GM10847 (cell line): Measurements from ENCODE around the gene LMF1.

Experiments
- POLR2A ChIP-seq: IDR thresholded peaks from 2 replicates; pipeline ENCODE4 v1.6.1; 2011; ENCODE audit not compliant: insufficient read length; ENCODE audit errors: extremely low read depth

LMF1 gene

DNA sequence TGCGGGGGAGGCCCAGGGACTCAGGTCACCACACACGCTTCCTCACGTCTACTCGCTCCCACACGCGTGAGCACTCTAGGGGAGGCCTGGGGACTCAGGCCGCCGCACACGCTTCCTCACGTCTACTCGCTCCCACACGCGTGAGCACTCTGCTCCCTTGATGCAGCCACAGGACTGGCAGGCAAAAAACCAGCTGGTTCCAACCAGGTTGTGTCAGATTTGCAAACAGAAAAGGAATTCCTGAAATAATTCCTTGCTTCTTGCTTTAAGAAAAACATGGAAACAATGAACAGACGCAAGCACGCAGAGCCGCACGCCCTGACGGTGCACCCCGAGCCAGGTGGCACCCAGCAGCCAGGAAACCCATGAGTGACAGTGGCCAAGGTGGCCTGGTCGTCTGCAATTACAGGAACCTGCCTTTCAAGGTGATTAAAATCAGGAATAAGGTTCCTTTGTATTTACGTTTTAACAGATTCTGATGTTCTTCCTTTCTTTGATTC lies 37.9 kb downstream of the LMF1 start:
- no peak for TF ChIP-seq POLR2A

DNA sequence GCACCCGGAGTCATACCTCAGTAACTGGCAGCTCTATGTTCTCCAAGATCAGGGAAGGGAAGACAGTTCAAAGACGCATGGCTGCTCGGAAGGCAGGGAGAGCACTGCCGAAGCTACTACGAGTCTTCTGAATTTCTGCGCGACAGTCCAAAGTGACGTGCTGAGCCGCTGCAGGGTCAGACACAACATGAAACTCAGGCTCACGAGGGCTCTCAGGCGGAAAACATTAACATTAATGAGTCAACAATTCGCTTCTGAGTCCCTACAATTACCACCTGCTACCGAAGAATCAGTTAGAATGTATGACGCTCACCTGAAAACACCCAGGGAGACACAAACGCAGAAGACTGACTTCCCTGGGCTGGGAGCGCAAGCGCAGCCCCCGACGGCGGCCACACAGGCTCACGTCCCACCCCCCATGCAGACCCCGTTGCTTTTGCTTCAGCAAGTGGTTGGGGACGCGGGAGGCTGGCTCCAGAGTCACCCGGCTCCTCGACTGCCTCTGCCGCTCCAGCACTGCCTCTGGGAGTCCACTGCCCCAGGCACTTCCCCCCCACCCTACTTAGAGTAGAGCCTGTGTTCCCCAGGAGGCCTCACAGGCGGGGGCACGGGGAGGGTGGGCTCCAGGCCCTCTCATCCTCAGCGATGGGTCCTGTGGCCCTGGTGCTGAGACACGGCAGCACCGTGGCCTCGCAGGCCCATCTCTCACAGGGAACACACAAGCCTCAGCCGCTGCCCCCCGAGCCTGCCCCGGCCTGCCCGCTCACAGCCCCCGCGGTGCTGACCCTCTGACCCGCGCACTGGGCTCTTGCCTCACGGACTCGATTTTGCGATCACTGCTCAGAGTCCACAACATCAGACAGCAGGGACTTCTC lies 38.9 kb downstream of the LMF1 start:
- TF ChIP-seq POLR2A = no peak

DNA sequence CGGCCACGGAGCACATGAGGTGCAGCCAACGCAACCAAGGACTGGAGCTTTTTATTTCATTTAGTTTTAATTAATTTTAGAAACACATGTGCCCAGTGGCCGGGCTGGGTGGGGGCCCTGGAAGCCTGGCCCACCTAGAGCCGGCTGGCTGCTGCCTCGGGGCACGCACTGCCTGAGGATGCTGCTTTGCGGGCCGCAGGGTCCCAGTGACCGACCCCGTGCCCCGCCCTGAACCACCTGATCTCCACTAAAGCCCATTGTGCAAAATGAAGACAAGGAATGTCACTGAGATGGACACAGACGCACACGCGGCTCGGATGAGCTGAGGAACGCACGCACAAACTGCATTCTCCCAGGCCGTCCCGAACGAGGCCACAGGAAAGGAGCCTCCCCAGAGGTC lies 39.6 kb downstream of the LMF1 start:
- TF ChIP-seq POLR2A = no peak

DNA sequence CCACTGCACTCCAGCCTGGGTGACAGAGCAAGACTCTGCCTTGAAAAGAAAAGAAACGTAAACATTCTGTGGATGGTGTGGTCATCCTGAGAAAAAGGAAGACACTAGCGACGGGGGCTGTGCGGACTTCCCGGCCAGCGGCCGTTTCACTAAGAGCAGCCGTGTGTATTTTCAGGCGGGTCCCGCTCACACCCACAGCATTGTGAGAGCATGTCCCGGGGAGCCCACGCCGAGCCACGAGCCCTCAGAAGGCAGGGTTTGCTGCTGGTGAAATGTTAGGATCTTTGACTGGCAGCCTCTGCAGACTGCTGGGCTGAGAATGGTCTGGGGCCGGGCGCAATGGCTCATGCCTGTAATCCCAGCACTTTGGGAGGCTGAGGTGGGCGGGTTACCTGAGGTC lies 40.3 kb downstream of the LMF1 start:
- TF ChIP-seq POLR2A = no peak

DNA sequence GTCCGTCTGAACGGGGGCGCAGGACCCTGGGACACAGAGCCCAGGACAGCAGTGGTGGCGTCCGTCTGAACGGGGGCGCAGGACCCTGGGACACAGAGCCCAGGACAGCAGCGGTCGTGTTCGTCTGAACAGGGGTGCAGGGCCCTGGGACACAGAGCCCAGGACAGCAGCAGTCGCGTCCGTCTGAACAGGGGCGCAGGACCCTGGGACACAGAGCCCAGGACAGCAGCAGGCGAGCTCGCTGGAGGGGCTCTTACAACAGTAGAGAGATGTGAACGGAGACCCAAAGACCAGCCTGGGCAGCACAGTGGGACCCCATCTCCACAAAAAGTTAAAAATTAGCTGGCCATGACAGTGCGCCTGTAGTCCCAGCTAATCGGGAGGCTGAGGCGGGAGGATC lies 40.7 kb downstream of the LMF1 start:
- TF ChIP-seq POLR2A = no peak

DNA sequence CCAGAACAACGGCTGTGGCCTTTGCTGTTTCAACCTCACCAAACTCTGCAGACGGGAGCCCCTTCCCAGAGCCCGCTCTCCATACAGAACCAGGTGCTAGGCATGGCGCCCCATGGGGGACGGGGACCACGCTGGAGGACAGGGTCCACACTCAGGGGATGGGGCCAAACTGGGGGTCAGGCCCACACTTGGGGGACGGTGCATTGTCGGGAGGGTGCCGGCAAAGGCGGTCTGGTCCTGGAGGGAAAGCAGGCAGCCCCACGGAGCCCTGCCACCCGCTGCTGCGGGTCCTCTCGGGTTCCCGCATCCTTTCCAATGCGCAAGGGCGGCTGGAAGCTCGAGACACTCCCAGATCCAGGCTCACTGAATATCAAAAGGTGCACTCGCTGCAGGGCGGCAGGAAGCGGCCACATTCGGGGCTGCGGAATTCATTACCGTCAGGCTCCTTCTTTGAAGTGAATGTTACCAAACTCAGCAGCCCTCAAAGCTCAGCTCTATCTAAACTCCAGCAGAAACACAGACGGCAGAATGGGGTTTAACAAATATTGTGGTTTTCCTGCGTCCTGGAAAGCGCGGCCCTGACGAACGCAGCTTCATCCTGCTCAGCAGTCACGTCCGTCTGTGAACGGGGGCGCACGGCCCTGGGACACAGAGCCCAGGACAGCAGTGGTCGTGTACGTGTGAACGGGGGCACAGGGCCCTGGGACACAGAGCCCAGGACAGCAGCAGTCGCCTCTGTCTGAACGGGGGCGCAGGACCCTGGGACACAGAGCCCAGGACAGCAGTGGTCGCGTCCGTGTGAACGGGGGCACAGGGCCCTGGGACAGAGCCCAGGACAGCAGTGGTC lies 41.3 kb downstream of the LMF1 start:
- no peak for TF ChIP-seq POLR2A

DNA sequence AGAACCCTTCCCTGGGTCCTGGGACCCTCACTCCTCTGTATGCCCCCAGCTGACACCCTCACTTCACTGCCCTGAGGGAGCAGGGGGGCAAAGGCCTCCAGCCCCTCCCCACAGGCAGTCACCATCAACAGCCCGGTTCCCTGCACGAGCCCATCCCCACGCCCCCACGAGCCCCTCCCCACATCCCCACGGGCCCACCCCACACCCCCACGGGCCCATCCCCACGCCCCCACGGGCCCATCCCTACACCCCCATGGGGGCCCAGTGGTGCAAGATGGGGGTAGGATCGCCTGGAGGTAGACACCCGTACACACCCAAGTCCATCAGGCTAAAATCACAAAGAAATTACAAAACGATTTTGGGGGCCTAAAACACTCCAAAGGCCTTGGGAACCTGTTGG lies 42.3 kb downstream of the LMF1 start:
- no peak for TF ChIP-seq POLR2A

DNA sequence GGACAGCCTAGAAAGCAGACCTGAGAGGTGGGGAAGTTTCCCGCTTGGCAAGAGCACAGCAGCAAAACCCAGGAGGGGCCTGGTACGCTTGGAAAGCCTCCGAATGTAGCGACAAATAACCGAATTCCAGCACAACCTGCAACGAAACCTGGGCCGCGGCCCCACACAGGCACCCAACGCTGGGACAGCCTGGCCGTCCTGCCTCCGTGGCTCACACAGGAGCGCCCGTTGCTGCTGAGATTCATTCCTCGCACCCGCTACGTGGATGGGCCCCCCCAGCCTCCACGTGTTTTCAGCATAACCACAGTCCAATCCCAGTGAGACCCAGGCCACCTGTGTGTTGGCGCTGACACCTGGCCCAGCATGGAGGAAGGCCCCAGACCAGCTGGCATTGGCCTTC lies 42.9 kb downstream of the LMF1 start:
- TF ChIP-seq POLR2A = no peak

DNA sequence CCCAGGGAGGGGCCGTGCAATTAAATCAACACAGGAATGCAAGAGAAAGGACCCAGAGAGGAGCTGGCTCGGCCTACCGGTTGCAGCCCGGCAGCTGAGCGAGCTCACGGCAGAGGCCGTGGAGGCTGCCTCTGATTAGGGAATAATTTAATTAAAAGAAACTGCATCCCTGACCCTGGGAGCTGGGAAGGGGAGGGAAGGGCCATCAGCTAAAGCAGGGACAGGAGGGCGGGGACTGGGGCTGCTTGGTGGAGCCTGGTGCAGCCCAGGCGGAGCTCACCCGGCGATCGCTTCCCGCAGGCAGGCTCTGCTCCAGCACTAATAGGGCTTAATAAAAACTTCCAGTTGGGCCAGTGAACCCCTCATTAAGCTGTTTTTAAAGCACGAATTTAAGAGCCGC lies 43.4 kb downstream of the LMF1 start:
- no peak for TF ChIP-seq POLR2A

DNA sequence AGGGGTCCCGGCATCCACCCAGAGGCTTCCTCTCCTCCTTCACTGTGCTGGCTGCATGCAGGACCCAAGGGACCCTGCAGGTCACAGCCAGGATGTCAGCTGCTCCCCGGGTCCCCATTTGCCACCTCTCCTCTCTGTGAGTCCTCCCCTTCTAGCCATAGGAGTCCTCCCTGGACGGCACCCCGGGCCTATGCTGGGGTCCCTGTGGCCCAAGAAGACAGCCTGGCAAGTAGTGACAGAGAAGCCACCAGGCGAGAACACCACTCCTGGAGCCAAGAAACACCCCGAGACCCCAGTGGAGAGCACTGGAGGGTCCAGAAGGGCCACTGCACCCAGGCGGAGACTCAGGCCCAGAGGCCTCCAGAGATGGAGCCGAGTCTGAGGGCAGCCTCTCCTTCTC lies 44.1 kb downstream of the LMF1 start:
- no peak for TF ChIP-seq POLR2A

DNA sequence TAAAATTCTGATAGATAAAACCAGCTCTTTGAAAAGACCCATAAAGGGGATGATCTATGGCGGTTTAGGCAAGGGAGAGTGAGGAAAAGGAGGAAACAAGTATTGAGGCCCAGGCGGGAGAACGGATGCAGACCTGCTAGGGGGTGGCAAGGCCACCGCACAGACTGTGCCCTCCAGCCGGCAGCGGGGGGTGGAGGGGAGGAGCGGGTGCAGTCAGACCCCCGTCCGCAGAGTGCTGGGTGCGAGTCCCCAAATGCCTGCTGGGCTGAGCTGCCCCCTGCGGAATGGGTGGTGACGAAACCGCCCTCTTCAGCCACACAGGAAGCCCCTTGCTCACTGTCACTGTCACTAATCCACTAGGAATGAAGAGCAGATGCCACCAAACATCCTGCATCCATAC lies 46.0 kb downstream of the LMF1 start:
- TF ChIP-seq POLR2A = no peak

DNA sequence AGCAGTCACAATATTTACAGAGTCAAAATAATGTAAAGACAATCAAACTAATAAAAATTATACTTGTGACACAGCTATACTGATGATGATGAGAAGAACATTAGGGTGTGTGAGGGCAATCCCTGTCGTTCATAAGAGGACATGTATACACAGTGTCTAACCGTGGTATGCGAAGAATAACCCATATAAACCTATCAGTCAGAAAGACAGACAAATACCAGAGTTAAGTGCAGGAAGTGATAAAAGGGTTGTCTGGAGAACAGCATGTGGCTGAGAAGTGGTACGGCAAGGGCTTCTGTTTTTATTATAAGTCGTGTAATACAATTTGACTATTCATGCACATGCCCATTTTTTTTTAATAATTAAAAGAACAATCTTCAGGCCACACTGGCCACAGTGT lies 46.7 kb downstream of the LMF1 start:
- TF ChIP-seq POLR2A = no peak

DNA sequence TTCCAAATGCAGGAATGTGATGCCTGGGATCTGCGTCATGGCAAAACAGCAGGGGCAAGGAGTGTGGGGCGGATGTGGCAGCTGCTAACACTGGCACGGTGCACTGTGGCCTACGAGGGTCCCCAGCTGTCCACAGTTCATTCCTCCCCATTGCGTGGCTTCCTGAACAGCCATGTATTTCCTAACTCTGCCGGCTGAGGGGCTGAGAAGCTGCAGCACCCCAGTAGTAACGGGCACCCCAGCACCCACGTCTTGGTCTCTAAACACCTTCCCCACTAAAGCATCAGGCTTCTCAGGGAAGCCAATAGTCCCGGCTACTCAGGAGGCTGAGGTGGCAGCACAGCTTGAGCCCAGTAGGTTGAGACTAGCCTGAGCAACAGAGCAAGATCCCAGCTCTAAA lies 47.6 kb downstream of the LMF1 start:
- TF ChIP-seq POLR2A = no peak

DNA sequence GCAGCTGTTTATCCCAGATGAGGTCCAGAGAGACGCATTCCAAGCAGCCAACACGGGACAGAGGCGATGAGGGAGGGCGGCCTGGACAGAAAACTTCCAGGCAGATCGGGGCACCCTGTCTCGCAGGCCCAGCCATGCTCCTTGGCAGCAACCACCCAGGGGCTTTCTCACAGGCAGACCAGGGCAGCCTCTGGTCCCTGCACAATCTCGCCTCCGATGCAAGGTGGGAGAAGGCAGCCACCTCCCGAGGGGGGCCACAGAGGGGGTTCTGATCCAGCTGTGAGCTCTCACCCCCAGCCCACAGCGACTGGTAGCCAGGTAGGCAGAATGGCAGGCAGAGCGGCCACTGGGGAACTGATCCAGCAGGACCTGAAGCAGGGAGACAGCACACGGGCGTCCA lies 48.7 kb downstream of the LMF1 start:
- no peak for TF ChIP-seq POLR2A

DNA sequence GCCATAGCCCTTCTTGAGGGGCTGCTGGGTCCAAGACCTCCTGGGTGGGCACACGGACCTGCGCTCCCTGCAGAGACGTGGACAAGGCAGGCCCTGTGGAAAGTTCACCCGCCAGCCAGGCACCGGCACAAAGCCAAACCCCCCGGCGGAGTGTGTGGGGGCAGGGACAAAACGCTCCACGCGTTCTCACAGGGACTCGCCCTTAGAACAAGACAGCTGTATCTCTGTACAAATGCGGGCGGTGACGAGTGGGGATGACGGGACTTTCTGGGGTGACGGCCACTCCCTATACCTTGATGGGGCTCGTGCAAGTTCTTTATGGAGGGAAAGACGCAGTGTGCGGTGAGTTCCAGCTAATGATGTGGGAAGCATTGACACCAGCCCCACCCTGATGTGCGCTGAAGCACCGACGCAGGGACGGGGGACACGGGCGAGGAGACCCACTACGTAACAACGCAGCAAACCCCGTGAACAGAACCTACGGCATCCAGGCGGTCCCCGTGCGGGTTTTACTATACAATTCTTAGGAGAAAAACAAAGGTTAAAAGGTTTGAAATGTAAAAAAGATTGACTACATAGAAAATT lies 49.4 kb downstream of the LMF1 start:
- TF ChIP-seq POLR2A = no peak

DNA sequence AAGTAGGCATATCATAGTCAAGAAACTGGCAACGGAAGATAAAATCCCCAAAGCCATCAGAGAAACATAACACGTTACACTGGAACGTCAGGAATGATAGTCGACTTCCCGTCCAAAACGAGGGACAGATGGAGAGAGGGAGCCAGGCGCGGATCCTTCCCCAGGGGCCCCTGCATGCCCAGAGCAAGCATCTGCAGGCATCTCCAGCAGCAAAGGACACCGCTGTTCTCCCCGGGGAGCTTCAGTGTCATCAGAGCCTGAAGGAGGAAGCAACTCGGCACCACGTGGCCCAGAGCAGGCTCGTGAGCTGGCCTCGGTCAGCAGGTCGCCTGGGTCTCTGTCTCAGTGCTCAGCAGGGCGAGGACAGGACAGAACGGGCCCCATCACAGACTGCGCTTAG lies 50.1 kb downstream of the LMF1 start:
- TF ChIP-seq POLR2A = no peak

DNA sequence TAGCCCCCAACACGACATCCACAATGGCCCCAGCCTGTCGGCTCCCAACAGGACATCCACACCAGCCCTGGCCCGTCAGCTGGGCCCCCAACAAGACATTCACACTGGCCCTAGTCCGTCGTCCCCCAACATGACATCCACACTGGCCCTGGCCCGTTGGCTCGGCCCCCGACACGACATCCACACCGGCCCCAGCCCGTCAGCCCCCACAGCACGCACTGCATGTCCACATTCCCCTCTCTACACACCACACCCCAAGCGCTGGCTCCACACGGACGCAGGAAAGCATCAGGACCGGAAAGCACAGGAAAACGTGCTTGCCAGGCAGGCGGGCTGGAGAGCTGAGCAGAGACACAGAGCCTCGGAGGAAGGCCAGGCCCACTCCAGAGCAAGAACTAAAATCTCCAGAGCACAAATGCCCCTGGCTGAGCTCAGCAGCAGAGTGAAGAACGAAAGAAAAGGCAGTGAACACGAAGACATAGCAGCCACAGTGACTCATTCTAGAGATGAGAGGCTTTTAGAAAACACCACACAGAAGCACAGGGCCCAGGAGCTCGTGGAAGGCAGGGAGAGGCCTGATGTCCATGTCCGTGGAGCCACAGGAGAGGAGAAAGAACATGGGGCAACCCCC lies 50.6 kb downstream of the LMF1 start:
- TF ChIP-seq POLR2A = no peak
